GM23338 (cell line): ENCODE measurements around the gene AQP12B.

ENCODE experiments used
- CREB1 ChIP-seq: fragments of 250-450 bp; sonication (Bioruptor Pico); IDR thresholded peaks from 2 replicates; pipeline ENCODE4 v1.5.0; 2020; ENCODE audit warnings: low read depth, mild to moderate bottlenecking, moderate library complexity
- EZH2 ChIP-seq: fragments of 200-600 bp; sonication (generic); IDR thresholded peaks from one replicate; pipeline ENCODE4 v1.8.0; 2017; ENCODE audit warnings: antibody characterized with exemption, mild to moderate bottlenecking, low read depth; ENCODE audit not compliant: unreplicated experiment
- EZH2phosphoT487 ChIP-seq: fragments of 200-600 bp; sonication (generic); IDR thresholded peaks from one replicate; pipeline ENCODE4 v1.8.1; 2018; ENCODE audit warnings: antibody characterized with exemption; ENCODE audit not compliant: unreplicated experiment
- JUNB ChIP-seq: IDR thresholded peaks from one replicate; pipeline ENCODE4 v1.6.1; 2016; ENCODE audit warnings: antibody characterized with exemption; ENCODE audit not compliant: unreplicated experiment
- NANOG ChIP-seq: IDR thresholded peaks from 2 replicates; pipeline ENCODE4 v1.6.1; 2016; ENCODE audit warnings: antibody characterized with exemption, borderline replicate concordance
- POLR2AphosphoS5 ChIP-seq: IDR thresholded peaks from 2 replicates; pipeline ENCODE4 v1.6.1; 2016; ENCODE audit warnings: antibody characterized with exemption, low read depth
- STAT1 ChIP-seq: IDR thresholded peaks from one replicate; pipeline ENCODE4 v1.6.1; 2016; ENCODE audit warnings: antibody characterized with exemption; ENCODE audit not compliant: unreplicated experiment
- ZNF114 ChIP-seq: fragments of 250-450 bp; sonication (Bioruptor Pico); IDR thresholded peaks from 2 replicates; pipeline ENCODE4 v1.5.0; 2020; ENCODE audit warnings: mild to moderate bottlenecking, moderate library complexity
- ZNF331 ChIP-seq: fragments of 250-450 bp; sonication (Bioruptor Pico); IDR thresholded peaks from 2 replicates; pipeline ENCODE4 v1.5.0; 2020; ENCODE audit warnings: low read depth, mild to moderate bottlenecking, moderate library complexity
- TF ChIP-seq, protein P1 (sequence below), 2 experiments: fragments of 200-600 bp in 1 of 2; sonication (generic) in 1 of 2; conservative IDR thresholded peaks; 2 replicates each; pipeline versions ENCODE4 v1.5.1 to v1.6.1; 2016 to 2017; ENCODE audit warnings: antibody characterized with exemption in 2 of 2, low read depth in 2 of 2, mild to moderate bottlenecking in 2 of 2, moderate library complexity in 1 of 2
- TF ChIP-seq, protein P2 (sequence below): IDR thresholded peaks from one replicate; pipeline ENCODE4 v1.6.1; 2018; ENCODE audit warnings: antibody characterized with exemption; ENCODE audit not compliant: unreplicated experiment
- TF ChIP-seq, protein P3 (sequence below): IDR thresholded peaks from 2 replicates; pipeline ENCODE4 v1.6.1; 2016; ENCODE audit warnings: antibody characterized with exemption
- TF ChIP-seq, protein P4 (sequence below): fragments of 250-450 bp; sonication (Bioruptor Pico); IDR thresholded peaks from 2 replicates; pipeline ENCODE4 v1.5.0; 2020; ENCODE audit warnings: mild to moderate bottlenecking, moderate library complexity

DNA sequence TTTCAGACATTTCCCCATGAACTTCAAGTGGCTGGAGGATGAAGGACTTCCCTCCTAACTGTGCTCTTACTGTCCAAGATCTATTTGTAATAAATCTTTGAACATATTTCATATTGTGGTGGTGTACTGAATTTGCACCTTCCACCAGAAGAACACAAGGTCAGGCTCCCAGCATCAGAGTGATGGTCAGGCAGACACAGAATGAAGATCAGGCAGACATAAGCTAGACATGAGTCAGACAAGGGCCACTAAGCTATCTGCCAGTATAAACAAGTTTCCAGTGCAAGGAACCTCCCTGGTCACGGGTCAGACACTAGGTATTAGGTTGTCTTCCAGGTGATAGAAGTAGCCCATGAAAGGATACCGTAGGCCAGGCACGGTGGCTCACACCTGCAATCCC lies 20.0 kb downstream of the AQP12B start:
- TF ChIP-seq, protein P1, sequence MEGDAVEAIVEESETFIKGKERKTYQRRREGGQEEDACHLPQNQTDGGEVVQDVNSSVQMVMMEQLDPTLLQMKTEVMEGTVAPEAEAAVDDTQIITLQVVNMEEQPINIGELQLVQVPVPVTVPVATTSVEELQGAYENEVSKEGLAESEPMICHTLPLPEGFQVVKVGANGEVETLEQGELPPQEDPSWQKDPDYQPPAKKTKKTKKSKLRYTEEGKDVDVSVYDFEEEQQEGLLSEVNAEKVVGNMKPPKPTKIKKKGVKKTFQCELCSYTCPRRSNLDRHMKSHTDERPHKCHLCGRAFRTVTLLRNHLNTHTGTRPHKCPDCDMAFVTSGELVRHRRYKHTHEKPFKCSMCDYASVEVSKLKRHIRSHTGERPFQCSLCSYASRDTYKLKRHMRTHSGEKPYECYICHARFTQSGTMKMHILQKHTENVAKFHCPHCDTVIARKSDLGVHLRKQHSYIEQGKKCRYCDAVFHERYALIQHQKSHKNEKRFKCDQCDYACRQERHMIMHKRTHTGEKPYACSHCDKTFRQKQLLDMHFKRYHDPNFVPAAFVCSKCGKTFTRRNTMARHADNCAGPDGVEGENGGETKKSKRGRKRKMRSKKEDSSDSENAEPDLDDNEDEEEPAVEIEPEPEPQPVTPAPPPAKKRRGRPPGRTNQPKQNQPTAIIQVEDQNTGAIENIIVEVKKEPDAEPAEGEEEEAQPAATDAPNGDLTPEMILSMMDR (conservative IDR thresholded peaks at IDR 0.05; ENCODE audit: low read depth in 2 of 2) = no peak
- no peak for TF ChIP-seq ZNF114 (CRISPR knock-in tag)
- no peak for TF ChIP-seq POLR2AphosphoS5
- TF ChIP-seq CREB1 (CRISPR knock-in tag) = no peak
- TF ChIP-seq EZH2 = no peak
- TF ChIP-seq, protein P2, sequence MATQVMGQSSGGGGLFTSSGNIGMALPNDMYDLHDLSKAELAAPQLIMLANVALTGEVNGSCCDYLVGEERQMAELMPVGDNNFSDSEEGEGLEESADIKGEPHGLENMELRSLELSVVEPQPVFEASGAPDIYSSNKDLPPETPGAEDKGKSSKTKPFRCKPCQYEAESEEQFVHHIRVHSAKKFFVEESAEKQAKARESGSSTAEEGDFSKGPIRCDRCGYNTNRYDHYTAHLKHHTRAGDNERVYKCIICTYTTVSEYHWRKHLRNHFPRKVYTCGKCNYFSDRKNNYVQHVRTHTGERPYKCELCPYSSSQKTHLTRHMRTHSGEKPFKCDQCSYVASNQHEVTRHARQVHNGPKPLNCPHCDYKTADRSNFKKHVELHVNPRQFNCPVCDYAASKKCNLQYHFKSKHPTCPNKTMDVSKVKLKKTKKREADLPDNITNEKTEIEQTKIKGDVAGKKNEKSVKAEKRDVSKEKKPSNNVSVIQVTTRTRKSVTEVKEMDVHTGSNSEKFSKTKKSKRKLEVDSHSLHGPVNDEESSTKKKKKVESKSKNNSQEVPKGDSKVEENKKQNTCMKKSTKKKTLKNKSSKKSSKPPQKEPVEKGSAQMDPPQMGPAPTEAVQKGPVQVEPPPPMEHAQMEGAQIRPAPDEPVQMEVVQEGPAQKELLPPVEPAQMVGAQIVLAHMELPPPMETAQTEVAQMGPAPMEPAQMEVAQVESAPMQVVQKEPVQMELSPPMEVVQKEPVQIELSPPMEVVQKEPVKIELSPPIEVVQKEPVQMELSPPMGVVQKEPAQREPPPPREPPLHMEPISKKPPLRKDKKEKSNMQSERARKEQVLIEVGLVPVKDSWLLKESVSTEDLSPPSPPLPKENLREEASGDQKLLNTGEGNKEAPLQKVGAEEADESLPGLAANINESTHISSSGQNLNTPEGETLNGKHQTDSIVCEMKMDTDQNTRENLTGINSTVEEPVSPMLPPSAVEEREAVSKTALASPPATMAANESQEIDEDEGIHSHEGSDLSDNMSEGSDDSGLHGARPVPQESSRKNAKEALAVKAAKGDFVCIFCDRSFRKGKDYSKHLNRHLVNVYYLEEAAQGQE = no peak
- TF ChIP-seq JUNB = no peak
- no peak for TF ChIP-seq EZH2phosphoT487
- TF ChIP-seq NANOG = no peak
- TF ChIP-seq, protein P3, sequence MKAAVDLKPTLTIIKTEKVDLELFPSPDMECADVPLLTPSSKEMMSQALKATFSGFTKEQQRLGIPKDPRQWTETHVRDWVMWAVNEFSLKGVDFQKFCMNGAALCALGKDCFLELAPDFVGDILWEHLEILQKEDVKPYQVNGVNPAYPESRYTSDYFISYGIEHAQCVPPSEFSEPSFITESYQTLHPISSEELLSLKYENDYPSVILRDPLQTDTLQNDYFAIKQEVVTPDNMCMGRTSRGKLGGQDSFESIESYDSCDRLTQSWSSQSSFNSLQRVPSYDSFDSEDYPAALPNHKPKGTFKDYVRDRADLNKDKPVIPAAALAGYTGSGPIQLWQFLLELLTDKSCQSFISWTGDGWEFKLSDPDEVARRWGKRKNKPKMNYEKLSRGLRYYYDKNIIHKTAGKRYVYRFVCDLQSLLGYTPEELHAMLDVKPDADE = no peak
- TF ChIP-seq STAT1 = no peak
- TF ChIP-seq, protein P4, sequence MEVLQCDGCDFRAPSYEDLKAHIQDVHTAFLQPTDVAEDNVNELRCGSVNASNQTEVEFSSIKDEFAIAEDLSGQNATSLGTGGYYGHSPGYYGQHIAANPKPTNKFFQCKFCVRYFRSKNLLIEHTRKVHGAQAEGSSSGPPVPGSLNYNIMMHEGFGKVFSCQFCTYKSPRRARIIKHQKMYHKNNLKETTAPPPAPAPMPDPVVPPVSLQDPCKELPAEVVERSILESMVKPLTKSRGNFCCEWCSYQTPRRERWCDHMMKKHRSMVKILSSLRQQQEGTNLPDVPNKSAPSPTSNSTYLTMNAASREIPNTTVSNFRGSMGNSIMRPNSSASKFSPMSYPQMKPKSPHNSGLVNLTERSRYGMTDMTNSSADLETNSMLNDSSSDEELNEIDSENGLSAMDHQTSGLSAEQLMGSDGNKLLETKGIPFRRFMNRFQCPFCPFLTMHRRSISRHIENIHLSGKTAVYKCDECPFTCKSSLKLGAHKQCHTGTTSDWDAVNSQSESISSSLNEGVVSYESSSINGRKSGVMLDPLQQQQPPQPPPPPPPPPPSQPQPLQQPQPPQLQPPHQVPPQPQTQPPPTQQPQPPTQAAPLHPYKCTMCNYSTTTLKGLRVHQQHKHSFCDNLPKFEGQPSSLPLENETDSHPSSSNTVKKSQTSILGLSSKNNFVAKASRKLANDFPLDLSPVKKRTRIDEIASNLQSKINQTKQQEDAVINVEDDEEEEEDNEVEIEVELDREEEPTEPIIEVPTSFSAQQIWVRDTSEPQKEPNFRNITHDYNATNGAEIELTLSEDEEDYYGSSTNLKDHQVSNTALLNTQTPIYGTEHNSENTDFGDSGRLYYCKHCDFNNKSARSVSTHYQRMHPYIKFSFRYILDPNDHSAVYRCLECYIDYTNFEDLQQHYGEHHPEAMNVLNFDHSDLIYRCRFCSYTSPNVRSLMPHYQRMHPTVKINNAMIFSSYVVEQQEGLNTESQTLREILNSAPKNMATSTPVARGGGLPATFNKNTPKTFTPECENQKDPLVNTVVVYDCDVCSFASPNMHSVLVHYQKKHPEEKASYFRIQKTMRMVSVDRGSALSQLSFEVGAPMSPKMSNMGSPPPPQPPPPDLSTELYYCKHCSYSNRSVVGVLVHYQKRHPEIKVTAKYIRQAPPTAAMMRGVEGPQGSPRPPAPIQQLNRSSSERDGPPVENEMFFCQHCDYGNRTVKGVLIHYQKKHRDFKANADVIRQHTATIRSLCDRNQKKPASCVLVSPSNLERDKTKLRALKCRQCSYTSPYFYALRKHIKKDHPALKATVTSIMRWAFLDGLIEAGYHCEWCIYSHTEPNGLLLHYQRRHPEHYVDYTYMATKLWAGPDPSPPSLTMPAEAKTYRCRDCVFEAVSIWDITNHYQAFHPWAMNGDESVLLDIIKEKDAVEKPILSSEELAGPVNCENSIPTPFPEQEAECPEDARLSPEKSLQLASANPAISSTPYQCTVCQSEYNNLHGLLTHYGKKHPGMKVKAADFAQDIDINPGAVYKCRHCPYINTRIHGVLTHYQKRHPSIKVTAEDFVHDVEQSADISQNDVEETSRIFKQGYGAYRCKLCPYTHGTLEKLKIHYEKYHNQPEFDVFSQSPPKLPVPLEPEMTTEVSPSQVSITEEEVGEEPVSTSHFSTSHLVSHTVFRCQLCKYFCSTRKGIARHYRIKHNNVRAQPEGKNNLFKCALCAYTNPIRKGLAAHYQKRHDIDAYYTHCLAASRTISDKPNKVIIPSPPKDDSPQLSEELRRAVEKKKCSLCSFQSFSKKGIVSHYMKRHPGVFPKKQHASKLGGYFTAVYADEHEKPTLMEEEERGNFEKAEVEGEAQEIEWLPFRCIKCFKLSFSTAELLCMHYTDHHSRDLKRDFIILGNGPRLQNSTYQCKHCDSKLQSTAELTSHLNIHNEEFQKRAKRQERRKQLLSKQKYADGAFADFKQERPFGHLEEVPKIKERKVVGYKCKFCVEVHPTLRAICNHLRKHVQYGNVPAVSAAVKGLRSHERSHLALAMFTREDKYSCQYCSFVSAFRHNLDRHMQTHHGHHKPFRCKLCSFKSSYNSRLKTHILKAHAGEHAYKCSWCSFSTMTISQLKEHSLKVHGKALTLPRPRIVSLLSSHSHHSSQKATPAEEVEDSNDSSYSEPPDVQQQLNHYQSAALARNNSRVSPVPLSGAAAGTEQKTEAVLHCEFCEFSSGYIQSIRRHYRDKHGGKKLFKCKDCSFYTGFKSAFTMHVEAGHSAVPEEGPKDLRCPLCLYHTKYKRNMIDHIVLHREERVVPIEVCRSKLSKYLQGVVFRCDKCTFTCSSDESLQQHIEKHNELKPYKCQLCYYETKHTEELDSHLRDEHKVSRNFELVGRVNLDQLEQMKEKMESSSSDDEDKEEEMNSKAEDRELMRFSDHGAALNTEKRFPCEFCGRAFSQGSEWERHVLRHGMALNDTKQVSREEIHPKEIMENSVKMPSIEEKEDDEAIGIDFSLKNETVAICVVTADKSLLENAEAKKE (CRISPR knock-in tag) = no peak
- no peak for TF ChIP-seq ZNF331 (CRISPR knock-in tag)
